Adipocyte (in vitro differentiated cells): ENCODE data around the gene USP30.

Experiments used
- DNase-seq: peaks from one replicate; pipeline ENCODE4 v3.0.0-alpha.2; 2015; ENCODE audit warnings: low read depth
- H3K27me3 ChIP-seq: replicated peaks from 2 replicates; pipeline ENCODE4 v1.7.0; 2013; ENCODE audit warnings: mild to moderate bottlenecking, low read length, moderate library complexity; ENCODE audit not compliant: control insufficient read depth, insufficient read depth
- H3K36me3 ChIP-seq: 2 replicates; pipeline ENCODE4 v1.7.0; 2013; ENCODE audit warnings: low read length, mild to moderate bottlenecking, moderate library complexity; ENCODE audit not compliant: control insufficient read depth, insufficient read depth, severe bottlenecking
- H3K4me1 ChIP-seq: 2 replicates; pipeline ENCODE4 v1.7.0; 2013; ENCODE audit warnings: mild to moderate bottlenecking, low read length, moderate library complexity; ENCODE audit not compliant: control insufficient read depth, insufficient read depth
- H3K4me3 ChIP-seq: 2 replicates; pipeline ENCODE4 v1.7.0; 2013; ENCODE audit warnings: mild to moderate bottlenecking, low read length, moderate library complexity
- H3K9ac ChIP-seq: 2 replicates; pipeline ENCODE4 v1.7.0; 2013; ENCODE audit warnings: mild to moderate bottlenecking, low read length, moderate library complexity
- H3K9me3 ChIP-seq: 2 replicates; pipeline ENCODE4 v1.7.0; 2013; ENCODE audit warnings: mild to moderate bottlenecking, low read length, moderate library complexity; ENCODE audit not compliant: control insufficient read depth

USP30 gene

GRCh38 chr12:109099431-109100020 is 47.1 kb downstream of the USP30 start:
- peaks cover 35% of the 10 kb centered on the region for H3K4me1 ChIP-seq
- H3K9me3 ChIP-seq = no peaks in the 10 kb centered on the region
- no peaks in the 10 kb centered on the region for H3K27me3 ChIP-seq
- peaks cover 24% of the 10 kb centered on the region for H3K36me3 ChIP-seq
- peak overlapping the region; percentile 98 for H3K4me3 ChIP-seq
- DNase-seq = peak; percentile 25
- H3K9ac ChIP-seq = peak overlapping the region; percentile 98

GRCh38 chr12:109100741-109101140 is 48.4 kb downstream of the USP30 start:
- H3K36me3 ChIP-seq = peaks cover 36% of the 10 kb centered on the region
- H3K4me3 ChIP-seq = peak overlapping the region; percentile 98
- no peak overlapping the region for H3K9ac ChIP-seq
- H3K9me3 ChIP-seq = no peaks in the 10 kb centered on the region
- no peaks in the 10 kb centered on the region for H3K27me3 ChIP-seq
- no peak for DNase-seq
- H3K4me1 ChIP-seq = peaks cover 35% of the 10 kb centered on the region

- DNase-seq = no peak
- peaks cover 49% of the 10 kb centered on the region for H3K36me3 ChIP-seq
- H3K4me3 ChIP-seq = peak overlapping the region; percentile 44
- no peaks in the 10 kb centered on the region for H3K9me3 ChIP-seq
- peaks cover 35% of the 10 kb centered on the region for H3K4me1 ChIP-seq
- no peaks in the 10 kb centered on the region for H3K27me3 ChIP-seq
- peak overlapping the region; percentile 72 for H3K9ac ChIP-seq
Observed at GRCh38 chr12:109102491-109102890, 50.1 kb downstream of the USP30 start.

GRCh38 chr12:109105176-109105575 is 52.8 kb downstream of the USP30 start:
- peaks cover 28% of the 10 kb centered on the region for H3K4me1 ChIP-seq
- no peaks in the 10 kb centered on the region for H3K9me3 ChIP-seq
- H3K9ac ChIP-seq = no peak overlapping the region
- peaks cover 74% of the 10 kb centered on the region for H3K36me3 ChIP-seq
- no peak for DNase-seq
- no peaks in the 10 kb centered on the region for H3K27me3 ChIP-seq
- no peak overlapping the region for H3K4me3 ChIP-seq

GRCh38 chr12:109109746-109110350 is 57.5 kb downstream of the USP30 start:
- DNase-seq = no peak

GRCh38 chr12:109110988-109111495 is 58.7 kb downstream of the USP30 start:
- Histone ChIP-seq H3K9me3 (no peaks in the 10 kb centered on the region), H3K9ac (peak overlapping the region; percentile 77), H3K36me3 (peaks cover 37% of the 10 kb centered on the region), H3K4me3 (peak overlapping the region; percentile 84), H3K4me1 (peaks cover 55% of the 10 kb centered on the region), H3K27me3 (no peaks in the 10 kb centered on the region)
- DNase-seq = peak; percentile 95

More at GRCh38 chr12:109109746-109110350, 57.5 kb downstream of the USP30 start:
- peak overlapping the region; percentile 77 for H3K9ac ChIP-seq
- H3K4me3 ChIP-seq = no peak overlapping the region
- no peaks in the 10 kb centered on the region for H3K9me3 ChIP-seq
- H3K36me3 ChIP-seq = peaks cover 49% of the 10 kb centered on the region
- peaks cover 44% of the 10 kb centered on the region for H3K4me1 ChIP-seq
- no peaks in the 10 kb centered on the region for H3K27me3 ChIP-seq

GRCh38 chr12:109112720-109113465 is 60.5 kb downstream of the USP30 start:
- Histone ChIP-seq H3K36me3 (peaks cover 23% of the 10 kb centered on the region), H3K9ac (peak overlapping the region; percentile 50), H3K4me1 (peaks cover 71% of the 10 kb centered on the region), H3K4me3 (peak overlapping the region; percentile 38), H3K27me3 (no peaks in the 10 kb centered on the region), H3K9me3 (no peaks in the 10 kb centered on the region)
- DNase-seq = no peak

- H3K4me1 ChIP-seq = peaks cover 76% of the 10 kb centered on the region
- peak overlapping the region; percentile 38 for H3K4me3 ChIP-seq
- peaks cover 14% of the 10 kb centered on the region for H3K36me3 ChIP-seq
- DNase-seq = peak; percentile 22
- peak overlapping the region; percentile 55 for H3K9ac ChIP-seq
- no peaks in the 10 kb centered on the region for H3K9me3 ChIP-seq
- H3K27me3 ChIP-seq = no peaks in the 10 kb centered on the region
Observed at GRCh38 chr12:109113661-109114321, 61.4 kb downstream of the USP30 start.

GRCh38 chr12:109114644-109115043 is 62.3 kb downstream of the USP30 start:
- no peak for DNase-seq
- Histone ChIP-seq H3K4me3 (peak overlapping the region; percentile 51), H3K9me3 (no peaks in the 10 kb centered on the region), H3K27me3 (no peaks in the 10 kb centered on the region), H3K9ac (peak overlapping the region; percentile 76), H3K36me3 (peaks cover 7% of the 10 kb centered on the region), H3K4me1 (peaks cover 81% of the 10 kb centered on the region)

- Histone ChIP-seq H3K36me3 (no peaks in the 10 kb centered on the region), H3K9ac (peak overlapping the region; percentile 76), H3K4me3 (peak overlapping the region; percentile 51), H3K9me3 (no peaks in the 10 kb centered on the region), H3K27me3 (no peaks in the 10 kb centered on the region), H3K4me1 (peaks cover 74% of the 10 kb centered on the region)
- DNase-seq = no peak
Observed at GRCh38 chr12:109115404-109115757, 63.0 kb downstream of the USP30 start.
